Mucosa of descending colon (tissue), 3 donors: ENCODE results near the gene SOD1. TPM values are rescaled to one million over a fixed set of nuclear protein-coding genes. Genes with fewer than 3 reads are reported as not detected.
A peak's percentile ranks its signal among the peaks of the same experiment; 100 is the strongest.
"Not testable (repeated sequence)": the region's sequence is repeated elsewhere in the genome, so short reads cannot be mapped to it uniquely, and the experiment has no call there.

Experiments
- ATAC-seq: fragments of 200-7000 bp; cut with Tn5 transposase; one replicate; pipeline ENCODE4 v1.9.1; 2020; ENCODE audit warnings: mild to moderate bottlenecking, moderate library complexity
- DNase-seq, 3 donors: peaks; one replicate each; pipeline ENCODE4 v3.0.0-alpha.2; 2020
- H3K36me3 ChIP-seq: fragments of 200-600 bp; one replicate; pipeline ENCODE4 v1.8.0; 2021; ENCODE audit warnings: low read depth, mild to moderate bottlenecking
- H3K4me1 ChIP-seq: fragments of 200-600 bp; one replicate; pipeline ENCODE4 v1.8.0; 2021; ENCODE audit warnings: low read depth, mild to moderate bottlenecking
- H3K4me3 ChIP-seq: fragments of 200-600 bp; one replicate; pipeline ENCODE4 v1.8.0; 2021; ENCODE audit warnings: mild to moderate bottlenecking
- H3K9me3 ChIP-seq: fragments of 200-600 bp; one replicate; pipeline ENCODE4 v1.8.0; 2021; ENCODE audit warnings: mild to moderate bottlenecking
- CTCF ChIP-seq: fragments of 200-600 bp; IDR thresholded peaks from one replicate; pipeline ENCODE4 v1.8.0; 2022; ENCODE audit warnings: antibody characterized with exemption, mild to moderate bottlenecking
- intact Hi-C, 2 donors: fragments of 100-400 bp; cut with DNase I in 1 of 2; cut with micrococcal nuclease in 1 of 2; formaldehyde crosslinking; loops; one replicate each; pipeline versions ENCODE4 v1.11.0 to v1.11.1; 2022; cut with DNase I, micrococcal nuclease
- total RNA-seq, 3 donors: library from RNA; stranded (reverse); fragmentation: NEBNext Ultra II Directional in 2 of 3; extraction: Animal tissue kit (Norgen Biotek cat#: 25700) in 2 of 3; gene quantifications; one replicate each; pipeline versions ENCODE4 v1.2.1 to v1.2.4, GENCODE V29; 2021 to 2023
- donor health status: DM: no; HTN: no; CAD: no; lungs with moderate emphysema.
- donor health status: DM: no; HTN: no; CAD: no.
- donor health status: DM: no; HTN: yes; CAD: no.

Gene SOD1
- total RNA-seq, 3 donors from 2014 or later = 268 to 384 (median 269) TPM

- no peak overlapping the region for H3K4me3 ChIP-seq
- peaks cover 24% of the 10 kb centered on the region for H3K4me1 ChIP-seq
- peak; percentile 51 for ATAC-seq
- intact Hi-C loops = no loop called here
- H3K9me3 ChIP-seq = no peaks in the 10 kb centered on the region
- peak in 2 of 3 donors; percentile 50 to 87 for DNase-seq
- TF ChIP-seq CTCF = no peak
- no peaks in the 10 kb centered on the region for H3K36me3 ChIP-seq
Observed at GRCh38 chr21:31658053-31658452, 1.4 kb upstream of the SOD1 start.

GRCh38 chr21:31659286-31659535 is 282 bp upstream of the SOD1 start:
- ATAC-seq (peak; percentile 18), DNase-seq (no peak)
- Histone ChIP-seq H3K36me3 (no peaks in the 10 kb centered on the region), H3K9me3 (no peaks in the 10 kb centered on the region), H3K4me3 (peak overlapping the region; percentile 42), H3K4me1 (peaks cover 24% of the 10 kb centered on the region)
- TF ChIP-seq CTCF = no peak
- intact Hi-C loops = no loop called here

GRCh38 chr21:31660259-31660565 is 719 bp downstream of the SOD1 start:
- peak overlapping the region; percentile 42 for H3K4me3 ChIP-seq
- H3K4me1 ChIP-seq = peaks cover 24% of the 10 kb centered on the region
- no peaks in the 10 kb centered on the region for H3K9me3 ChIP-seq
- intact Hi-C loops = loop anchor here in 1 of 2 donors (10.0 kb wide), 1 partner anchor 65 kb away; no protein-coding TSS in a partner anchor
- peak; percentile 19 for ATAC-seq
- no peak for DNase-seq
- H3K36me3 ChIP-seq = no peaks in the 10 kb centered on the region
- TF ChIP-seq CTCF = no peak

GRCh38 chr21:31660591-31660990 is 1.1 kb downstream of the SOD1 start:
- DNase-seq = no peak
- H3K4me3 ChIP-seq = peak overlapping the region; percentile 42
- intact Hi-C loops = loop anchor here in 1 of 2 donors (10.0 kb wide), 1 partner anchor 64 kb away; no protein-coding TSS in a partner anchor
- peaks cover 24% of the 10 kb centered on the region for H3K4me1 ChIP-seq
- TF ChIP-seq CTCF = no peak
- no peaks in the 10 kb centered on the region for H3K9me3 ChIP-seq
- H3K36me3 ChIP-seq = no peaks in the 10 kb centered on the region
- ATAC-seq = no peak

- ATAC-seq = no peak
- no peaks in the 10 kb centered on the region for H3K9me3 ChIP-seq
- H3K4me1 ChIP-seq = peaks cover 18% of the 10 kb centered on the region
- H3K4me3 ChIP-seq = no peak overlapping the region
- intact Hi-C loops = loop anchor here in 1 of 2 donors (10.0 kb wide), 1 partner anchor 61 kb away; no protein-coding TSS in a partner anchor
- no peak for DNase-seq
- peaks cover 5% of the 10 kb centered on the region for H3K36me3 ChIP-seq
- TF ChIP-seq CTCF = no peak
Observed at GRCh38 chr21:31663584-31664249, 4.2 kb downstream of the SOD1 start.

- no peak for TF ChIP-seq CTCF
- DNase-seq = no peak
- intact Hi-C loops = loop anchor here in 1 of 2 donors (10.0 kb wide), 1 partner anchor 59 kb away; no protein-coding TSS in a partner anchor
- ATAC-seq = peak; percentile 22
- H3K4me1 ChIP-seq = peaks cover 16% of the 10 kb centered on the region
- H3K4me3 ChIP-seq = no peak overlapping the region
- H3K36me3 ChIP-seq = peaks cover 5% of the 10 kb centered on the region
- no peaks in the 10 kb centered on the region for H3K9me3 ChIP-seq
Observed at GRCh38 chr21:31665397-31665796, 5.9 kb downstream of the SOD1 start.

- not testable (repeated sequence) for H3K9me3 ChIP-seq, H3K36me3 ChIP-seq, H3K4me3 ChIP-seq, DNase-seq, ATAC-seq
- peaks cover 12% of the 10 kb centered on the region for H3K4me1 ChIP-seq
- intact Hi-C loops = loop anchor here in 1 of 2 donors (10.0 kb wide), 1 partner anchor 59 kb away; no protein-coding TSS in a partner anchor
Observed at GRCh38 chr21:31665869-31666268, 6.4 kb downstream of the SOD1 start.
